Measurements from ENCODE around the gene NTM.

Gene NTM

DNA sequence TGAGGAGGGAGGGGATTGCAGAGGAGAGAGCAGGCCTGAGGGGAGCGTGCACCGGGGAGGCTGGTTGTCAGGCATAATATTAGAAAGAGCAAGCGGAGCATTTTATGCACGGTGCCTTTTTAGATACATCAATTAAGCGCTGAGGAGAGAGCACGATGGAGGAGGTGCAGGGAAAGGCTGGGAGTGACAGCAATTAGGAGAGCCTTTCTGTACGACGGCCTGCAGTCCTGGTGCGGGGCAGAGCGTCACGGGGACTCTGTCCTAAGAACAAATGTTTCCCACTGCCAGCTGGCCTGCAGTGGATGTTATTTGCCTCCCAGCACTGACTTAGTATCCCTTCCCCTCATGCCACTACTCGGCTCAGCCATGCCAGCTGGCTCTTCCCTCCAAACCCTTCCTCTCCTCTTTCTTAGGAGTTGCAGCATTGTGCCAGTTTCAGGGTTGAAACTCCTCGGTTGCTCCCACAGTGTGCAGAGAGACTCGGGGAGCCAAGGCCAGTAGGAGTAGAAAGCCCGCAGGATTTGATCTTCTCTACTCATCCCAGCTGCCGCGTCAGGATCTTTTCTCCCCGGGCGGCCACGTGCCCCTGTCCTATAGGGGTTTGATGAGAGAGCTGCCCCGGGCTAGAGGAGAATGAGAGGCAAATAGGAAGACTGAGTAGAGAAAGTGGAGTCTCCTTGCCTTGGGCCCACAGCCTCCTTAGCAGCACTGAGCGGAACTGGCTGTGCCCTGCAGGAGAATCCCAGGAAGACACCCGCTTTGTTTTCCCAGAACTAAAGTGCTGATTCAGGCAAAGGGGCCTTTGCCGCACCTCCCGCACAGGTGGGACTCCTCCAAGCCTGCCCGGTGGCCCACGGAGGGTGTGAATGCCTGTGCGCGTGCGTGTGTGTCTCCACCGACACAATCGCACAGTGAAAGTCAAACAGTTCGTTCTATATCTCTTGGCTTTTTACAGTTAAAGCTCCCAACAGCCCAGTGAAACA, 875.3 kb downstream of the NTM start:
- TF ChIP-seq, protein P1, sequence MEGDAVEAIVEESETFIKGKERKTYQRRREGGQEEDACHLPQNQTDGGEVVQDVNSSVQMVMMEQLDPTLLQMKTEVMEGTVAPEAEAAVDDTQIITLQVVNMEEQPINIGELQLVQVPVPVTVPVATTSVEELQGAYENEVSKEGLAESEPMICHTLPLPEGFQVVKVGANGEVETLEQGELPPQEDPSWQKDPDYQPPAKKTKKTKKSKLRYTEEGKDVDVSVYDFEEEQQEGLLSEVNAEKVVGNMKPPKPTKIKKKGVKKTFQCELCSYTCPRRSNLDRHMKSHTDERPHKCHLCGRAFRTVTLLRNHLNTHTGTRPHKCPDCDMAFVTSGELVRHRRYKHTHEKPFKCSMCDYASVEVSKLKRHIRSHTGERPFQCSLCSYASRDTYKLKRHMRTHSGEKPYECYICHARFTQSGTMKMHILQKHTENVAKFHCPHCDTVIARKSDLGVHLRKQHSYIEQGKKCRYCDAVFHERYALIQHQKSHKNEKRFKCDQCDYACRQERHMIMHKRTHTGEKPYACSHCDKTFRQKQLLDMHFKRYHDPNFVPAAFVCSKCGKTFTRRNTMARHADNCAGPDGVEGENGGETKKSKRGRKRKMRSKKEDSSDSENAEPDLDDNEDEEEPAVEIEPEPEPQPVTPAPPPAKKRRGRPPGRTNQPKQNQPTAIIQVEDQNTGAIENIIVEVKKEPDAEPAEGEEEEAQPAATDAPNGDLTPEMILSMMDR (IDR thresholded peaks at IDR 0.05; ENCODE audit: poor library complexity, severe bottlenecking): no peak
- Histone ChIP-seq H3K27me3 (ENCODE audit: insufficient read depth, poor library complexity, severe bottlenecking) (no peaks in the 10 kb centered on the region), H3K4me3 (ENCODE audit: severe bottlenecking) (no peak overlapping the region), H3K9me3 (ENCODE audit: severe bottlenecking) (no peaks in the 10 kb centered on the region), H3K27ac (ENCODE audit: poor library complexity, severe bottlenecking) (no peak overlapping the region), H3K36me3 (ENCODE audit: low read depth) (no peaks in the 10 kb centered on the region), H3K4me1 (ENCODE audit: insufficient read depth, poor library complexity, severe bottlenecking) (no peaks in the 10 kb centered on the region)
- DNase-seq (ENCODE audit: low spot score) (no peak), ATAC-seq (ENCODE audit: low read depth) (no peak)

DNA sequence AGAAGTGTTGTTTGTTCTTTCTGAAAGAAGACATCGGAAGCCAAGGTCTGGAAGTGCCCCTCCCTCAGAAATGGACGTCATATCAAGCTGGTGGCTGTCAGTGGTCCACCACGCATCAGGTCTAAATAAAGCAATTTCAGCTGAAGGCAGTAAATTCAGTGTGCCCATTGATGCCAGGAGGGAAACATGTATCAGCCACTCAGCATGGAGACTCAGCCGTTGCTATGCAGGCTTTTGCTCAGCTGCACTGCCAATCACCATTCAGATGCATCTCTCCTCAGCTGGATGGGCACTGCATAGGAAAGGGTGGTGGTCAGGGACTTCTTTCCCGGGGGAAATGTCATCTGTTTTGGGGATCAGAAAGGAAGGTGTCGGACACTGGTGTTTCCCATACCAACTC, 878.2 kb downstream of the NTM start:
- Histone ChIP-seq H3K4me3 (ENCODE audit: severe bottlenecking) (no peak overlapping the region), H3K4me1 (ENCODE audit: insufficient read depth, poor library complexity, severe bottlenecking) (no peaks in the 10 kb centered on the region), H3K9me3 (ENCODE audit: severe bottlenecking) (no peaks in the 10 kb centered on the region), H3K36me3 (ENCODE audit: low read depth) (no peaks in the 10 kb centered on the region), H3K27ac (ENCODE audit: poor library complexity, severe bottlenecking) (no peak overlapping the region), H3K27me3 (ENCODE audit: insufficient read depth, poor library complexity, severe bottlenecking) (no peaks in the 10 kb centered on the region)
- TF ChIP-seq, protein P1 (IDR thresholded peaks at IDR 0.05; ENCODE audit: poor library complexity, severe bottlenecking): no peak
- no peak for DNase-seq (ENCODE audit: low spot score)
- no peak for ATAC-seq (ENCODE audit: low read depth)

DNA sequence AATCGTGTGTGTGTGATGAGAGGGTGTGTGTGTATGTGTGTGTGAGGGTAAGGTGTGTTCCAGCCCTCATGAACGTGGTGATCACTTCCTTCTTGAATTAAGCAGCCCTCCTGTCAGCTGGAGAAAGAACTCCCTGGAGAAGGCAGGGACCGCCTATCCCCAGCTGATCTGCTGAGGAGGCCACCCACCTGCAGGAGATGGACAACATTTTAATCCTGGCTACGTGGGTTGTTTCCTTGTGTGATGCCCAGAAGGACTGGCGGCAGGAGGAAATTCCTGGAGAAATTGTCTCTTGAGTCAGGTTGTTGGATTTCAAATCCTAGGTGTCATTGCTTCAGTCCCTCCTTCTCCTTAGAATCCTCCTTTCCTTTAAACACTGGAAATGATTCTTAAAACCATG, 878.8 kb downstream of the NTM start:
- ATAC-seq (ENCODE audit: low read depth) (no peak), DNase-seq (ENCODE audit: low spot score) (no peak)
- Histone ChIP-seq H3K9me3 (ENCODE audit: severe bottlenecking) (no peaks in the 10 kb centered on the region), H3K27me3 (ENCODE audit: insufficient read depth, poor library complexity, severe bottlenecking) (no peaks in the 10 kb centered on the region), H3K27ac (ENCODE audit: poor library complexity, severe bottlenecking) (no peak overlapping the region), H3K4me1 (ENCODE audit: insufficient read depth, poor library complexity, severe bottlenecking) (no peaks in the 10 kb centered on the region), H3K36me3 (ENCODE audit: low read depth) (no peaks in the 10 kb centered on the region), H3K4me3 (ENCODE audit: severe bottlenecking) (no peak overlapping the region)
- TF ChIP-seq, protein P1 (IDR thresholded peaks at IDR 0.05; ENCODE audit: poor library complexity, severe bottlenecking): no peak

DNA sequence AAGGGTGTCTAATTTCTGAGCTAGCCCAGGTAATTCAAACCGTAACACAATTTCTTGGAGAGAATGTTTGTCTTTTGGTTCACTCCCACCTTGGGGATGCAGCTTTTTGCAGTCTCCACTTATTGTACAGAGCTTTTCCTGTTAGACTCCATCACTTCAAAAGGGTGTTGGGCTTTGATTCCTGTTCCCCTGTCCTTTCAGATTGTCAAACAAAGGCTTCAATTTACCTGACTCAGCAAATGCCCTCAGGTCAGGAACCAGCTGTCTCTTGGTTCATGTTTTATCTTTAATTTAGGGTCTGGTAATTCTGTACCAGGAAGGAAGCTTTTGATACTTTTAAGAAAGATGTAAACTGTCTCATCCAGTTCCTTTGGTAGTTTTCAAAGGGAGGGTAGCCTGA, 880.6 kb downstream of the NTM start:
- TF ChIP-seq, protein P1 (IDR thresholded peaks at IDR 0.05; ENCODE audit: poor library complexity, severe bottlenecking): no peak
- H3K27ac ChIP-seq (ENCODE audit: poor library complexity, severe bottlenecking): no peak overlapping the region
- no peak for ATAC-seq (ENCODE audit: low read depth)
- H3K36me3 ChIP-seq (ENCODE audit: low read depth): no peaks in the 10 kb centered on the region
- no peaks in the 10 kb centered on the region for H3K9me3 ChIP-seq (ENCODE audit: severe bottlenecking)
- H3K27me3 ChIP-seq (ENCODE audit: insufficient read depth, poor library complexity, severe bottlenecking): no peaks in the 10 kb centered on the region
- H3K4me1 ChIP-seq (ENCODE audit: insufficient read depth, poor library complexity, severe bottlenecking): no peaks in the 10 kb centered on the region
- H3K4me3 ChIP-seq (ENCODE audit: severe bottlenecking): no peak overlapping the region
- no peak for DNase-seq (ENCODE audit: low spot score)
